HG03565 (cell line): ENCODE results near the gene LMF1.

Experiments used
- ATAC-seq: cut with Tn5 transposase; IDR thresholded peaks from one replicate; pipeline ENCODE4 v1.9.1; 2021; ENCODE audit warnings: mild to moderate bottlenecking, moderate library complexity; ENCODE audit not compliant: unreplicated experiment

The LMF1 gene

DNA sequence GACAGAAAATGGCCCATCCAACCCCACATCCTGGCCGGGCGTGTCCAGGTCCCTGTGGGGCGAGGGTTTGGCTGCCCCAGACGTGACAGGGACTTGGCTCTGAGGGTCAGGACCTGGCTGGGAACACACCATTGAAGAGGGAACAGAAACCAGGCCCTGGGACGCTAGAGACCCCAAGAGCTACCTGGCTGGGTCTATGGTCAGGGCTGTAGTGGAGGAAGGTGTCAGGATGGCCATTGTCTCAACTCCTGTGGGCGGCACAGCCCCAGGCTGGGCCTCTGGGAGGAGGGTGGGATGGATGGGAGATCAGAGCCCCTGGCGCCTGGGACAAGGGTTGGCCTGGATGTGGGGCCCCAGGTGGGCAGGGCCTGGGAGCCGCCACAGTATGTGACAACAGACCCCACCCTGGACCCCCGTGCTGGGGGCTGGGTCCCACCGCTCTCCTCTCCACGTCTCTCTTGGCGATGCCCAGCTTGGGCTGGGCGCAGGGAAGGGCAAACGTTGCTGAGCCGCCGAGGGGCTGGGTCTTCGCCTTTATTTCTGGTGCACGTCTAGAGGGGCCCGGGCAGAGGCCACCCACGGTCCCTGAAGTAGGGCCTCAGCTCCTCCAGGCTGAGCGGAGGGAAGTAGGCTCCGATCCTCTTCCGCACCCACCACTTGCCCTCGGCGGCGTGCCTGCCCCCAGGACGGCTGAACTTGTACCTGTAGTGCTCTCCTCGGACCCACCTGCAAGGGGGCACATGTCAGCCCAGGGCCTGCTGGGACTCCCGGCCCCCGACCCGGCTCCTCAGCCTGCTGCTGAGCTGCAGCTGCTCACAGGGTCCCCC is 116.6 kb downstream of the LMF1 start:
- ATAC-seq: no peak

DNA sequence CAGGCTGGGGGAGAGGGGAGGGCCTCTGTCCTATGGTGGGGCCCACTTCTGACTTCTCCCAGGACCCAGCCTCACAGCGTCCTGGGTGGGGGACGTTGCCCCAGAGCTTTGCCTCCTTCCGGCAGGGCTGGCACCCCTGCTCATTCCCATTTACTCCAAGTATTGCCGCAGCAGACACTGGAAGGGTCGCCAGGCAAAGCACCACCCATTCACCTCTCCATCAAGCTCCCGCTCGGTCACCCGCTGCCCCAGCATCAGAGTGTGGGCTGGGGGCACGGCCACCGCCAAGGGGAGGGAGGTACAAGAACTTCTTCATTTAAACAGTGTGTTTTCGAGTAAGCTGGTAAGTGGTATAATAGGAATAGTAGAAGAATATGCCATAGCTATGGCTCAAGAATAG is 117.5 kb downstream of the LMF1 start:
- no peak for ATAC-seq

DNA sequence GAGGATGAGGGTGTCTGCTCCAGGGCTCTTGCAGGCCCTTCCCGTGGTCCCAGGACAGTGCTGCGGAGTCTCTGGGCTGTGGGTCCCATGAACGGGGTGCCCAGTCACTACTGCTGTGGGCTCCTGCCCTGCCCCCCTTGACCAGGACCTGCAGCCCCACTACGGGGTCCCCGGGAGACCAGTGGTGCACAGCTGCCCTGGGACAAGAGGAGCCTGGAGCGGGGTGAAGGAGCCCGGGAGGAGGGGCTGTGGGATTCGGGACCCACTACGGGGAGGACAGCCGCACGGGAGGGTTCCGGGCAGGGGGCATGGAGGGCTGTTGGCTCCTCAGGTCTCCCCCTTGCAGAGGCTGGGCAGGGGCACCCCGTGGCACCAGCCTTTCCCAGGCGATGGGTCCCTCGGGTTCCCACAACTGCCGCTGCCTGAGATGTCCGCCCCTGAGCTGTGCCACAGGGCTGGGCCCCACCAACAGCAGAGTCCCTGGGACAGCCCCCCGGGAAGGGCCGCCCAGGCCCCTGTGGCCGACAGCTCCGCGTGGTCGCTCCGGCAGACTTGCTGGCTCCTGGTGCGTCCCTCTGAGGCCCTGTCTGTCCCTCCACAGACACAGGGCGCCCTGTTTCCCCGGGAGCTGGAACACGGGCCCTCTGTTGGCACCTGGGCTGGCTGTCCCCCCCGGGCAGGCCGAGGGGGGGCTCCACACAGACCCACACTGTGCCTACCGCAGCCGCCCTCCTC is 118.2 kb downstream of the LMF1 start:
- ATAC-seq: no peak

DNA sequence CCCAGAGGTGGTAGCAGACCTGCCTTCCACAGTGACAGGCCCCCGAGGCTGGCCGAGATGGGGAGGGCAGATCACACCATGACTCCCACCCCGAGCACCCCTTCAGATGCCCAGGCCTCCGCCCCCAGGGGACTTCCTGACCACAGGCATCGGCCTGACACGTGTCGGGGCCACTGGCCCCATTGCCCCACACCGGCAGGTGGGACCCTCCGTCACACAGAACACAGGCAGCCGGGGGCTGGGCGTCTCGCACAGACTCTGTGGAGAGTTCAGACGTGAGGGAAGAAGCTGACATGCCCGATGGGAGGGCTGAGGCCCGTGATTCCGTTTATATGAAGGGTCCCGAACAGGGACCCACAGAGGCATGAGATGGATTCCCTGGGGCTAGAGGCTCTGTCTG is 118.9 kb downstream of the LMF1 start:
- no peak for ATAC-seq

DNA sequence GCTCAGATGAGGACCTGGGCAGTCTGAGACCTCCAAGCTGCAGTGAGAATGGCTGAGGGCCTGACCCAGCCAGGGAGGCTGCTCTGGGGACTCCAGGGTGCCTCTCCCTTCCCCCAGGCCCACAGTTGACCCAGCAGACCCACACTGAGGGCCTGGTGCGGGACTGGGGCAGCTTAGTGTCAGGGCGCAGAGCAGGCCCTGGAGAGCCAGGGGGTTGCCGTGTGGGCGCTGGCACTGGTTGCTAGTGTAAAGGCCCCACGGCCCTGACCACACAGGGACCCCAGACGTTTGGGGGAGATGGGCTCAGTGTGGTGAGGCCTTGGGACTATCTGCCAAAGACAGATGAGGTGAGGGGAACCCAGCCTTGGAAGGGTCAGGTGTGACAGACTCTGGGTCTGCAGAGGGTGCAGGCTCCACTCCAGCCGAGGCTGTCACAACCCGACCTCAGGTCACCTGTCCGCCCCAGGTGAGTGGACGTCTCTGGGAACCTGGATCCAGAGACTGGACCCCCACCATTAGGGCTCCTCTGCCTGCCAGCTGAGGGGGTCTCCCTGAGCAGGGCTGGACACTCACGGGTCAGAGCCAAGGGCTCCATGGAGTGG is 119.5 kb downstream of the LMF1 start:
- no peak for ATAC-seq

DNA sequence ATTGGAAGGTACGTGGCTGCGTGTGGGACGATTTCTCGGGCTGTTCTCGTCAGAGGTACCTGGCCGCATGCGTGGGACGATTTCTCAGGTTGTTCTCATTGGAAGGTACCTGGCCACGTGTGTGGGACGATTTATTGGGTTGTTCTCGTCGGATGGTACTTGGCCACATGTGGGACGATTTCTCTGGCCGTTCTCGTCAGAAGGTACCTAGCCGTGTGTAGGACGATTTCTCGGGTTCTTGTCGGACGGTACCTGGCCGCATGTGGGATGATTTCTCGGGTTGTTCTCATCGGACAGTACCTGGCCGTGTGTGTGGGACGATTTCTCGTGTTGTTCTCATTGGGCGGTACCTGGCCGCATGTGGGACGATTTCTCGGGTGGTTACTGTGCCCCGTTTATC is 120.1 kb downstream of the LMF1 start:
- no peak for ATAC-seq

DNA sequence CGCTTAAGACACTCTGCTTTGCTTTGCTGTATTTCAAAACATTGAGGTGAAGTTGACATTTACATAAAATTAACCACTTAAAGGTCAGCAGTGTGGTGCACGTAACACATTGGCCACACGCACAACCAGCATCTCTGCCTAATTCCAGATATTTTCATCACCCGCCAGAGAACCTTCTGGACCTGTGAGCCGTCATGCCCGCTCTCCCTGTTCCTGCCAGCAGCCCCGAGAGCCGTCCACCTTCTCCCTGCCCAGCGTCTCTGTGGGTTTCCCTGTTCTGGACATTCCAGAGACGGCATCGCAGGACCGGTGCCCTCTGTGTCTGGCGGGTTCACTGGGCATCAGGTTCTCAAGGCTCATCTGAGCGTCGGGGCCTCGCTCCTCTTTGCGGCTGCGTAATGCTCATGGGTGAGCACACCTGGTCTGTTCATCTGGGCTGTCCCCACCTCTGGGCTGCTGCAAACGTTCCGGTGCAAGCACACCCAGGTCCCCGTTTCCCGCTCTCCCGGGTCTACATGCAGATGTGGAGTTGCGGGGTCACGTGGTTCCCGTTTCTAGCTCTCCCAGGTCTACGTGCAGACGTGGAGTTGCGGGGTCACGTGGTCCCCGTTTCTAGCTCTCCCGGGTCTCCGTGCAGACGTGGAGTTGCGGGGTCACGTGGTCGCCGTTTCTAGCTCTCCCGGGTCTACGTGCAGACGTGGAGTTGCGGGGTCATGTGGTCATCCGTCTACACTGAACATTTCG is 122.1 kb downstream of the LMF1 start:
- no peak for ATAC-seq

DNA sequence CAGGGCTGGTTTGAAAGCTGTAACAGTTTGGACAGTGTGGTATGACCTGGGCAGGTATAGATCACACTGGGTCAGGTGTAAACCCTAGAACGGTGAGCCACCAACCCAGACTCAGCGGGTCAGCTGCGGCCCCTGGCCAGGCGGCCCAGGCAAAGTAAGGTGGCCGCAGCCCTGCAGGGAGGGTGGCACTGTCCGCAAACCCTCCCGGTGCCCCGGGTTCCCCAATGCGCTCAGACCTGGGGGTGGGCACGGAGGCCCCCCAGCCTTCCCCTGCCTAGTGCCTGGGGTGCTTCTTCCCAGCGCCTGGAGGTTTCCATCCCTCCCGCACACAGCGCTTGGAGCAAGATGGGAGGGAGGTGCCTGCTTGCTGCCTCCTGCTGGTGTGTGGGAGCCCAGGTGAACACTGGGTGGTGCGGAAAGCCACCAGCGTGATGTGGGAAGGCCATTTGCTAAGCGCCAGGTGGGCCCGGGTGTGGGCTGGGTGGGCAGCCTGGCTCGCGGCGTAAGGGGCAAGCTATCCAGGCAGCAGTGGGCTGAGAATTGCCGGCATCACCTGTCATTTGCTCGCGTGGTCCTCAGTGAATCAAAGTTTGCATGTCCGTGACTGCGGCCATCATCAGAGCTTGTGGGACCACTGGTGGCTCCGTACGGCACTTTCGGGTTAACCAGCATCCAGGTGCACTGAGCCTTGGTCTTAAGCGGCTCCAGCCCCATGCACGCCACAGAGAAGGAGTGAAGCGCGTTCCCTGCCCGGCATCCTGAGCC is 122.9 kb downstream of the LMF1 start:
- no peak for ATAC-seq

DNA sequence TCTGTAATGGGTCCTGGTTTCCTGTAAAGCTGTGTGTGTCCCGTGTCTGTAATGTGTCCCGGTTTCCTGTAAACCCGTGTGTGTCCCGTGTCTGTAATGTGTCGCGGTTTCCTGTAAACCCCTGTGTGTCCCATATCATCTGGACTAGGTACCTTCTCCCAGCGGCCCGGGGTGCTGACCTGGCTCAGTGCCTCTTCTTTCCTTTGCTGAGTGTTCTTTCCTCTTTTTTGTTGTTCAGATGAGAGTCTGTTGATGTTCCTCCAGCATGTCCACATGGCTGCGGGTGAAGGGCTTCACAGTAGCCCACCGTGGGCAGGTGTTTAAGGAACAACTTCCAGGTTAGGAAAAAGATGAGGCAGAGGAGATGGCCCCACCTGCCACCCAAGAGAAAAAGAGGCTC is 123.6 kb downstream of the LMF1 start:
- ATAC-seq: no peak

DNA sequence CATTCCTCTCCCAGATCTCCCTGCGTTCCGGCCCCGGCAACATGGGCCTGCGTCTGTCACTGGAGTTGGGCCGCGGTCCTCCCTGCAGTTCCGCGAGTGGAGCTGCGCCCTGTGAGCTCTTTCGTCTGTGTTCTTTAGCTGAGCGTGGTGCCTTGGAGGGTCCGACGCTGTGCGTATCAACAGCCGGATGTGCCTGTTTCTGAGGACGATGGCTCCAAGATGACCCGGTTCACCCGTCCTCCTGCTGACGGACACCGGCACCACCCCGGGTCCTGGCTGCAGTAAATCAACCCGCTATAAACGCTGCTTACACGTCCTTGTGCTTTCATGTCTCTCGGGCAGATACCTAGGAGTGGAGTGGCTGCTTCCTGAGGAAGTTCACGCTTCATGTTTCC is 125.4 kb downstream of the LMF1 start:
- no peak for ATAC-seq

DNA sequence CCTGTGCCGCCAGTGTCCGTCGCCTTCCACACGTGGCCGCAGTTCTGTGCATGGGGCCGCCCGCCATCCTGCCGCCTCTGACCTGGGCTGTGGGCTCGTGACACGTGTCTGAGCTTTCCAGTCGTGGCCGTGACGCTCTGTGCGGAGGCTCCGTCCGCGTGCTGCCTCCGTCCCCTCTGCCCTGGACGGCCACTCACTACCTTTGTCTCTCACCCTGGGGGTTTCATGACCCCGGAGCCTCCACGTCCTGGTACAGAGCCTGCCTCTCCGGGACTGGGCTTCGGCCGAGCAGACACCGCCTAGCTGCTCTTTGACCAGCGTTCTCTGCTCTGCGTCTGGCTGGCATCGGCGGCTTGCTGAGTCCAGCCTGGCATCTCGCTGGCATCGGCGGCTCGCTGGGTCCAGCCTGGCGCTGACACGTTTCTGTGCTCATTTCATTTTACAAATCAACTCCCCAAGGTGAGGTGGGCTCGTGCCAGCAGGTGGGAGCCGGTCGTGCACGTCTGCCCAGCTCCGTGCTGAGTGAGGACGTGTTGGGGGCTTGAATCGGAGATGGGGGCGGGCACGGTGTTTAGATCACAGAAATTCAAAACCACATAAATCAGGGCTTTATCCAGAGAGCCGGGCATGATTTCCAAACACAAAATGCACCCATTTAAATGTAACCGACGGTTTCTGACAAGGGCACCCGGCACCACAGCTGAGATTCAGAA is 126.0 kb downstream of the LMF1 start:
- no peak for ATAC-seq

DNA sequence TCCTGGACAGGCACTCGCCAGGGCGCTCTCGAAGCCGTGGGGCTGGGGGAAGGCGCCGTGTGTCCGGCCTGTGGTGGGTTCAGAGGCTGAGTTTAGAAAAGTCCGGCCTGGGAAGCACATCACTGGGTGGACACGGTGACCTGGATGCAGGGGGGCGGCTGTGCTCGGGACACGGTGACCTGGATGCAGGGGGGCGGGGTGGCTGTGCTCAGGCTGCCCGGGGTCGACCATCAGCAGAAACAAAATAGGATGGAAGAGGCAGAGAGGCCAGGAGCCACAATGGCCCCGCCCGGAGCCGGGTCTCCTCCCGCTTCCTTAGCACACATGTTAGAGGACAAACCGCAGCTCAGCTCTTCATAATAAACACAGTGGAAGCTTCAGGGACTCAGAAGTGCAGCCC is 127.0 kb downstream of the LMF1 start:
- no peak for ATAC-seq

DNA sequence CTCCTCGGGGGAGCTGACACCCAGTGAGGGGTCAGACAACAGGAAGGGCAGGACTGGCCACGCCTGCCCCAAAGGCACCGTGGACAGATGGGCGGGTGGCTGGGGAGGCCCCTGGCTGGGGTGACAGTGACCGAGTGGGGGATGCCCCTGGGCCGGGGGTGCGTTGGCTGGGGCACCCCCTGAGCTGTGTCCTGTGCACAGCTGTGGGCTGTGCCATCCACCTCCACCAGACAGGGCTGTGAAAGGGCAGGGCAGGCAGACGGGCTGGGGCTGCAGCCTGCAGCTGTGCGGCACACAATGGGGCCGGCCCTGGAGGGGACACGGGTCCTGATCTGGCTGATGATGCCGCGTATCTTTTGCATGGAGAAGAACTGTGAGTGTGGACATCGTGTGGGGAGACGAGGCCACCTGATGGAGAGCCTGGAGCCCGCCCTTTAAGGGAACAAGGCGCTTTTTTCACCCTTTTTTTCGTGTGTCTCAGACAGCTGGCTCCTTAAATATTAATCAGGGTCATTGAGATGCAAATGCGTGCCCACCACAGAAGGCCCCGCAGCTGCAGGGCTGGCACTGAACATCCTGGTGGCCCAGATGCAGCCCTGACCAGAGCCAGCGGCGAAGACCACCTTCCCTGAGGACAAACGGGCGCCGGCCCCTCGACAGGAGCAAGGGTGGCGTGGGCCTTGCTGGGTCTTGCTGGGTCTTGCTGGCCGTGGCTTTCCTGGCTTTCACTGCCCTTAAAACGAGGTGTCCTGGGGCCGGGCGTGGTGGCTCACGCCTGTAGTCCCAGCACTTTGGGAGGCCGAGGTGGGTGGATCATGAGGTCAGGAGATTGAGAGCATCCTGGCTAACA is 127.8 kb downstream of the LMF1 start:
- no peak for ATAC-seq

DNA sequence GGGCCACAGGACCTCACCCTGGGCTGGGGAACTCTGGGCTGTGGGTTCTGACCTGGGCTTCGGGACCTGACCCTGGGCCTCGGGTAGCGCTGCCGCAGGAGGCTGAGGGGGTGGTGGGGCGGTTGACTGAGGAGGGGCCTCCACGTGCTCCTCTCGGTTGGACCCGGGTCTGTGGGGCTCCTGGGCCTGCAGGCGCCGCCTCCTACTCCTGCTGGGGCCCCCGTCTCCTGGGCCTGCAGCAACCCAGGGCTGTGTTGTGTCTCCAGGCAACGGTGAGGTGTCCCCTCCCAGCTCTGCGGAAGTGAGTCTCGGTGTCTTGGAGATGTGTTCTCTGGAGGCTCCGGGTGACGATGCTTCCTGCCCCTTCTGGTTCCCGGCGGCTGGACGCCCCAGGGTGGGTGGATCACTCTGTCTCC is 128.7 kb downstream of the LMF1 start:
- ATAC-seq: no peak

DNA sequence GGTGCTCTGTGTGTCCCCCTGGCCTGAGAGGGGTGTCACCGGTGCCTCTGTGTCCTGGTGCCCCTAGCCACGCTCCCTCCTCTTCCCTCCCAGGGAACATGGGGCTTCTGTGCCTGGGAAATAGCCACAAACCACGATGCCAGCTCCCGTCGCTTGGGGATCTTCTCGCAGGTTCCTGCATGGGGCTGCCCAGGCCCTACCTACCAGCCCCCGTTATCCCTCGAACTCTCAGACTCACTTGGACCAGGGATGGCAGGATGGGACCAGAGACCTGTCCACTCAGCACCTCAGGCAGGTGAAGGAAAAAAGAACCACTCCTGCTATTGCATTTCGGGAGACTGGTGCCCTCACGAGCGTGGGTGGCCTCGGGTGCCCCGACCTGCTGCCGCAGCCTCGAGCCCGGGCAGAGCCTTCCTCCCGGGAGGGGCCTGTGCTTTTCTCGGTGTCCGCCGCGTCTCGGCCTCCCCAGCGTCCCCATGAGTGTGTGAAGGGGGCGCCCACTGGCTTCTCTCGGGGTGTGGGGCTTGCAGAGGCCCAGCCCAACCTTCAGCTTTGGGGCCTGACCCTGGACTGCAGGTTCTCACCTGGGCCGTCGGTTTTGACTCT is 129.2 kb downstream of the LMF1 start:
- no peak for ATAC-seq

DNA sequence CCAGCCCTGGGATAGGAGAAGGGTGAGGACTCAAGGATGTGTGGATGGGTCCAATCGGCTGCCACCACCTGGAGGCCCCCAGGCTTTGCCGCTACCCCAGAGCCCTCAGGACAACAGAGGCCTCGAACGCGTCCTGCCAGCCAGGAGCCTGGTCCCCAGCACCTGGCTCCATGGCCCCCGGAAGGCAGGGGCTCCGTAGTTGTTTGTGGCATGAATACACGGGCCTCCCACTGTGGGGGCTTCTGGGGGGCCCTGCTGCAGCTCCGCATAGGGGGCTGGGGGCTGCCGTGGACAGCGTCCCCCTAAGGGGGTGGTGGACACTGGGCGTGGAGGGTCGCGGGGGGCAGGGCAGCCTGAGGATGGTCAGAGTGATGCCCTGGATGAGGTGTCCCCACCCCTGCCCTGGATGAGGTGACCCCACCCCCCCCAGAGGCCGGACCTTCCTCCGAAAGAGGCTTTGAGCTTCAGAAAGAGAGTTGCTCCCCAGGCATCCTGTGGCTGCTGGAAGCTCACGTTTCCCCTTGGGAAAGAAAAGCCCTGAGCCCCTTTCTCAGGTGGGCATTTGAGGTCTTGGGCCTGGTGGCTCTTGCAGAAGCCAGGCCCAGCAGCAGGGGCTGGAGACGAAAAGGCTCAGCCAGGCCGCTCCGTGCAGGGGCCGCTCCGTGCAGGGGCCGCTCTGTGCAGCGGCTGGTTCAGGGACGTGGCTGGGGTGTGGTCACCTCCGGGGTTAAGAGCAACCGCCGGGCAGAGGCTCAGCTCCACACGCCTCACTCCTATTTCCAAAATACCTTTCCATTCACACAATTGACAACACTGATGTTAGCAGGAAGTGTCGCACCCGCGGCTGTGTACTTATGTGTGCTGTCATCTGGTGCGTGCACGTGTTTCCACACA is 130.0 kb downstream of the LMF1 start:
- ATAC-seq: no peak

DNA sequence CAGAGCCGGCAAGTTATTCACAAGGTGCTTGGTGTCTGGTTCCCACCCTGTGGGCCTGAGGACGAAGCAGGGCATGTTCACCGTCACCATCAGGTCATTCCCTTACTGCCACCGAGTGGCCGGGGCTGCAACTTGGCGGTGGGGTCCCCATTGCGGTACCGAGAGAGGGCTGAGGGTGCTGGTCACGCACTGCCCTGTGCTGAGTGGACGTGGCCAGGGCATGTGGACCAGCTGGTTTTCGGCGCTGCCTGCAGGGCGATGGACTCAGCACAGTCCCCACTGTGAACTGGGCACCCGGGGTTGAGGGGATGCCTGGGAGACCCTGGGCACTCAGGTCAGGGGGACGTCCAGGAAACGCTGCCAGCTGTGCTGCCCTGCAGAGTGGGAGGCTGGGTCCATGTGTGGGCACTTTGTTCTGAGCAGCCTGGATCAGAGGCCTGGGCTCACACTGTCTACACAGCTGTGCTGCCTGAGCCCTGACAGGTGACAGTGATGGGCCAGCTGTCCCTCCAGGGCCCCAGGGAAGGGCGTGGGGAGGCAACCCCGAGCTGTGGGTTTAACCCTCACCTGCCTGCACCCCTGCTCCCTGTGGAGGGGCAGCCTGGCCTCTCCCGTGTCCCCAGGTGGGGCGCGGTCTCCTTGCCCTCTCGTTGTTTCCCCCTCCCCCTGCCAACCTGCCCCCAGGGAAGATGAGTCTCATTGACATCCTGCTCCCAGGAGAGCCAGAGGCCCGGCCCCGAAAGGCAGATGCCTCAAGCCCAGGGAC is 131.0 kb downstream of the LMF1 start:
- no peak for ATAC-seq
